Heart left ventricle (tissue), 16 donors: ENCODE data around the gene CBFA2T3. TPM values are rescaled to one million over a fixed set of nuclear protein-coding genes. Genes with fewer than 3 reads are reported as not detected.
A peak's percentile ranks its signal among the peaks of the same experiment; 100 is the strongest.

Source experiments
- ATAC-seq, 4 donors: fragments of 200-7000 bp; cut with Tn5 transposase; one replicate each; pipeline ENCODE4 v1.9.1; 2020 to 2022; ENCODE audit warnings: moderate library complexity in 4 of 4, mild to moderate bottlenecking in 3 of 4, moderate number of reproducible peaks in 1 of 4
- DNase-seq, 5 donors: peaks; one replicate each; pipeline ENCODE4 v3.0.0-alpha.2; 2020
- H3K27ac ChIP-seq, 12 donors: fragments of 200-600 bp; sonication (generic) in 4 of 12; one replicate each; pipeline versions ENCODE4 v1.5.0 to v1.8.0; 2016 to 2022; ENCODE audit warnings: mild to moderate bottlenecking in 2 of 12
- H3K27me3 ChIP-seq, 9 donors: fragments of 200-600 bp; sonication (generic) in 2 of 9; one replicate each; pipeline versions ENCODE4 v1.5.1 to v1.8.0; 2016 to 2022; ENCODE audit warnings: mild to moderate bottlenecking in 3 of 9
- H3K36me3 ChIP-seq, 9 donors: fragments of 200-600 bp; sonication (generic) in 2 of 9; one replicate each; pipeline versions ENCODE4 v1.5.0 to v1.8.0; 2018 to 2022; ENCODE audit warnings: mild to moderate bottlenecking in 2 of 9
- H3K4me1 ChIP-seq, 12 donors: fragments of 200-600 bp; sonication (generic) in 4 of 12; one replicate each; pipeline versions ENCODE4 v1.5.0 to v1.8.0; 2016 to 2022; ENCODE audit warnings: mild to moderate bottlenecking in 3 of 12
- H3K4me3 ChIP-seq, 12 donors: fragments of 200-600 bp; sonication (generic) in 4 of 12; one replicate each; pipeline versions ENCODE4 v1.5.0 to v1.8.0; 2017 to 2022; ENCODE audit warnings: mild to moderate bottlenecking in 9 of 12, moderate library complexity in 4 of 12
- H3K9me3 ChIP-seq, 12 donors: fragments of 200-600 bp; sonication (generic) in 4 of 12; one replicate each; pipeline versions ENCODE4 v1.5.0 to v1.8.0; 2016 to 2022; ENCODE audit warnings: mild to moderate bottlenecking in 1 of 12
- POLR2A ChIP-seq, 2 donors: fragments of 450-650 bp; IDR thresholded peaks; one replicate each; pipeline ENCODE4 v1.6.1; 2017; ENCODE audit warnings: antibody characterized with exemption in 2 of 2, mild to moderate bottlenecking in 2 of 2, moderate library complexity in 2 of 2
- WGBS, 4 donors: extraction: QIAGEN DNeasy Blood & Tissue Kit in 2 of 4; methylation state at CpG; one replicate each; pipeline versions ENCODE4 v1.1.5 to v1.1.7; 2013 to 2018; 5-methylcytosine and 5-hydroxymethylcytosine counted together
- intact Hi-C, 10 donors: fragments of 100-400 bp; cut with DNase I; formaldehyde crosslinking; loops; one replicate each; pipeline versions ENCODE4 v1.11.1 to v1.14.2; 2022
- polyA plus RNA-seq, 2 donors: library from polyadenylated mRNA; stranded (reverse); fragments of 200-250 nt; gene quantifications; one replicate each; pipeline ENCODE4 v1.2.3, GENCODE V29; 2013
- total RNA-seq, 9 donors: library from RNA; depleted of rRNA in 2 of 9; stranded (reverse); fragments of >200 nt in 2 of 9; fragmentation: NEBNext Ultra II Directional in 3 of 9; extraction: Animal tissue kit (Norgen Biotek cat#: 25700) in 3 of 9; gene quantifications; one replicate each; pipeline versions ENCODE4 v1.1.0 to v1.2.4, GENCODE V29; 2016 to 2023
- TF ChIP-seq, protein P1 (sequence below), 12 donors: fragments of 200-600 bp; sonication (generic) in 4 of 12; IDR thresholded peaks; one replicate each; pipeline versions ENCODE4 v1.5.0 to v1.8.0; 2018 to 2022; ENCODE audit warnings: antibody characterized with exemption in 12 of 12, mild to moderate bottlenecking in 5 of 12
- donor health status: ischemic (EF 13 %, LVEDD 7.1; RV severe dilation, severe dysfunction).
- donor health status: healthy with polysubstance abuse.
- donor health status: DM: no; HTN: yes; CAD: no.
- donor health status: DM: no; HTN: no; CAD: no.
- donor health status: ischemic (EF 25% LVEDD 6.9; RV normal size, moderate dysfunction).
- donor health status: ischemic (EF 25% LVEDD 5.7; RV mildly dilated, moderate dysfunction).
- donor health status: healthy.
- donor health status: DM: yes; HTN: yes; CAD: no.
- donor health status: ischemic (EF 35%, LVEDD 5.7; RV mildly dilated, moderate dysfunction).
- donor health status: nonischemic (EF 11% LVEDD 7.7; RV severe dilation, severe dysfunction).
- donor health status: DM: yes; HTN: yes; CAD: no.
- donor health status: PGD.
- donor health status: ischemic (EF 29% LVEDD 5.4; RV normal size, mild dysfunction).
- donor health status: nonischemic (EF 23%, LVEDD 6.1; RV moderate dilation, normal function).

Gene CBFA2T3
- total and polyA plus RNA-seq, 11 donors: 5.0 to 12.0 (median 5.8) TPM

DNA sequence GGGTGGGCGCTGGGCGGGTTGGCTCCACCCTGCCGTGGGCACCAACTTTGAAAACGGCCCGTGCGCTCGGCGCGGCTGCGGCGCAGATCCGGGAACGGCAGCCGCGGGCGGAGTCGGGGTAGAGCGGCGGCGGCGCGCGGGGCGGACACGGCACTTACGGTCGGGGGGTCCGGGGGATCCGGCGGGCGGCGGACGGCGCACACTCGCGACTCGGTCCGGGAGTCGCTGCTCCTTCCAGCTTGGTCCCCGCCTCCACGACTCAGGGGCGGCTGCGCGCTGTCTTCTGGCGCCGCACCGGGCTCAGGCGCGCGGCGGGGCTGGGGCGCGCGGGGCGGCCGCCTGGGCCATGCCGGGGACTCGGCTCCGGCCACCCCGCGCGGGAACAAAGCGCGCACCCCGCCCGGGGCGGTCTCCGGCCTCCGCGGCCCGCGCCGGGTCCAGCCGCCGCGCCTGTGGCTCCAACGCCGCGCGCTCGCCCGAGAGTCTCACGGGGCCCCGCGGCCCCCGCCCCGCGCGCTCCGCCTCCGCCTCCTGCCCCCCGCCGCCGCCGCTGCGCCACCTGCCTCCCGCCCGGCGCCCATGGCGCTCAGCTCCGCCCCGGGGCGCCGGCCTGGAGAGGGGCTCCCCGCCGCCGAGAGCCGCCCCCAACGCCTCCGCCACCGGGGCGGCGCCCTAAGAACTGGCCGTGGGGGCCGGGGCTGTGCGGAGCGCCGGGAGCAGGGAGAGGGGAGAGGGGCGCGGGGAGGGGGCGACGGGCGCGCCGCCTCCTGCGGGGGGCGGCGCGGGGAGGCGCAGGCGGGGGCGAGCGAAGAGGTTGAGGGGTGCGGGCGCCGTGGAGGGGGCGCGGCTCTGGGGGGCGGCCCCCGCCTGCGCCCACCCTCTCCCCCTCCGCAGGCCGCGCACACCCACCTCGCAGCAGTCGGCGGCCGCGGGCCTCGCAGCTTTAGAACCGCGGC is 35.9 kb downstream of the CBFA2T3 start:
- peak in 1 of 4 donors; percentile 22 for ATAC-seq
- no peaks in the 10 kb centered on the region for H3K9me3 ChIP-seq
- H3K27me3 ChIP-seq: peaks cover 0 to 28% (median 7%) of the 10 kb centered on the region in 9 donors
- H3K27ac ChIP-seq: peak overlapping the region; percentile 82 to 96 (median 89)
- intact Hi-C loops: loop anchor here (1.0 to 10.0 kb wide), 14 partner anchors 20 to 346 kb away; partner anchors contain the start of genes ZNF778 (in 10 of the 10), ACSF3 (in 6 of the 10) and APRT (in 3 of the 10)
- peaks cover 0 to 2% (median 0%) of the 10 kb centered on the region in 9 donors for H3K36me3 ChIP-seq
- H3K4me1 ChIP-seq: peaks cover 12 to 49% (median 41%) of the 10 kb centered on the region in 12 donors
- 0 to 1% (median 1%) methylated on average over 12 to 150 of the region's 152 CpGs for WGBS, 4 donors
- no peak for TF ChIP-seq POLR2A (IDR thresholded peaks at IDR 0.05)
- TF ChIP-seq, protein P1, sequence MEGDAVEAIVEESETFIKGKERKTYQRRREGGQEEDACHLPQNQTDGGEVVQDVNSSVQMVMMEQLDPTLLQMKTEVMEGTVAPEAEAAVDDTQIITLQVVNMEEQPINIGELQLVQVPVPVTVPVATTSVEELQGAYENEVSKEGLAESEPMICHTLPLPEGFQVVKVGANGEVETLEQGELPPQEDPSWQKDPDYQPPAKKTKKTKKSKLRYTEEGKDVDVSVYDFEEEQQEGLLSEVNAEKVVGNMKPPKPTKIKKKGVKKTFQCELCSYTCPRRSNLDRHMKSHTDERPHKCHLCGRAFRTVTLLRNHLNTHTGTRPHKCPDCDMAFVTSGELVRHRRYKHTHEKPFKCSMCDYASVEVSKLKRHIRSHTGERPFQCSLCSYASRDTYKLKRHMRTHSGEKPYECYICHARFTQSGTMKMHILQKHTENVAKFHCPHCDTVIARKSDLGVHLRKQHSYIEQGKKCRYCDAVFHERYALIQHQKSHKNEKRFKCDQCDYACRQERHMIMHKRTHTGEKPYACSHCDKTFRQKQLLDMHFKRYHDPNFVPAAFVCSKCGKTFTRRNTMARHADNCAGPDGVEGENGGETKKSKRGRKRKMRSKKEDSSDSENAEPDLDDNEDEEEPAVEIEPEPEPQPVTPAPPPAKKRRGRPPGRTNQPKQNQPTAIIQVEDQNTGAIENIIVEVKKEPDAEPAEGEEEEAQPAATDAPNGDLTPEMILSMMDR (IDR thresholded peaks at IDR 0.05): no peak
- DNase-seq: peak; percentile 40 to 75 (median 63)
- H3K4me3 ChIP-seq: peak overlapping the region; percentile 59 to 86 (median 71)

DNA sequence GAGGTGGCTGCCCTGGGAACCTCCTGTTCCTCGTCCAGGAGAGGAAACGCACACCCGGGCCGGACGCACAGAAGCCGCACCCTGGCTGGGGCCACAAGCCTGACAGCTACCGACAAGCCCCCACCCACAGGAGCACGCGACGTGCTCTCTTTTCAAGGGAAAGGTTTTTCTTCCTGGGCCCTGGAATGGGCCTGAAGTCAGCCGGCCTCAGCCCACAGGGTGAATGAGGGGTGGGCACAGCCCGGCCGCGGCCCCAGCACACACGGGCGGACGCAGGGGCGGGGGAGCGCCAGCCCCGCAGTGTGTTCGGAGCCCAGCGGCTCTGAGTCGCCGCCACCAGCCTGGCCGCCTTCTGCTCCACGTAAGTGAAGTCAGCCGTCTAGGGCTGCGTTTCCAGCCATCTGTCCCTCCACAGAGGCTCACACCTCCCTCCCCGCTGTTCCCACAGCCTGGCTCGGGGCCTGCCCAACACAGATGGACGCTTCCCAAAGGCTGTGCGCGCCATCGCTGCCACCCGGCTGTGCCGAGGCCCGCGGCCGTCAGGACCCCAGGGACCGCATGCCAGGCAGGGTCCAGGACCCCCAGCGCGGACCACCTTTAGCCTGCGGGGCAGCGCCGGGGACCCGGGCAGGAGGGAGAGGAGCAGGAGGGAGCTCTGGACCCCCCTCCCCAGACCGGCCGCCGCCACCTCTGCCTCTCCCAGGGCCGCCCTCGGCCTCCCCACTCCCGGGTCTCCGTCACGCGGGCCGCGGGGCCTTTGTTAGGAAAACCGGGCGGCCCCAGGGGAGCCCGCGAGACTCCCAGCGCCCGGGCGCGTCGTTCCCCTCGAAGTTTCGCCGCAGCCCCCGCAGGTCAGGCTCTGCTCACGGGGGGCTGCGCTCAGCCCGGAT is 36.8 kb downstream of the CBFA2T3 start:
- H3K4me1 ChIP-seq: peaks cover 12 to 59% (median 45%) of the 10 kb centered on the region in 12 donors
- ATAC-seq: peak; percentile 51 to 72 (median 57)
- TF ChIP-seq POLR2A (IDR thresholded peaks at IDR 0.05): no peak
- TF ChIP-seq, protein P1 (IDR thresholded peaks at IDR 0.05): no peak
- H3K9me3 ChIP-seq: no peaks in the 10 kb centered on the region
- H3K4me3 ChIP-seq: peak overlapping the region; percentile 59 to 86 (median 71)
- peak; percentile 66 to 82 (median 76) for DNase-seq
- peaks cover 0 to 2% (median 0%) of the 10 kb centered on the region in 9 donors for H3K36me3 ChIP-seq
- intact Hi-C loops: loop anchor here (1.0 to 10.0 kb wide), 15 partner anchors 17 to 347 kb away; partner anchors contain the start of genes ZNF778 (in 9 of the 10), ACSF3 (in 6 of the 10) and APRT (in 4 of the 10)
- H3K27ac ChIP-seq: peak overlapping the region; percentile 82 to 96 (median 89)
- H3K27me3 ChIP-seq: peaks cover 0 to 28% (median 7%) of the 10 kb centered on the region in 9 donors
- WGBS, 4 donors: 0 to 3% (median 3%) methylated on average over 5 to 73 of the region's 73 CpGs

DNA sequence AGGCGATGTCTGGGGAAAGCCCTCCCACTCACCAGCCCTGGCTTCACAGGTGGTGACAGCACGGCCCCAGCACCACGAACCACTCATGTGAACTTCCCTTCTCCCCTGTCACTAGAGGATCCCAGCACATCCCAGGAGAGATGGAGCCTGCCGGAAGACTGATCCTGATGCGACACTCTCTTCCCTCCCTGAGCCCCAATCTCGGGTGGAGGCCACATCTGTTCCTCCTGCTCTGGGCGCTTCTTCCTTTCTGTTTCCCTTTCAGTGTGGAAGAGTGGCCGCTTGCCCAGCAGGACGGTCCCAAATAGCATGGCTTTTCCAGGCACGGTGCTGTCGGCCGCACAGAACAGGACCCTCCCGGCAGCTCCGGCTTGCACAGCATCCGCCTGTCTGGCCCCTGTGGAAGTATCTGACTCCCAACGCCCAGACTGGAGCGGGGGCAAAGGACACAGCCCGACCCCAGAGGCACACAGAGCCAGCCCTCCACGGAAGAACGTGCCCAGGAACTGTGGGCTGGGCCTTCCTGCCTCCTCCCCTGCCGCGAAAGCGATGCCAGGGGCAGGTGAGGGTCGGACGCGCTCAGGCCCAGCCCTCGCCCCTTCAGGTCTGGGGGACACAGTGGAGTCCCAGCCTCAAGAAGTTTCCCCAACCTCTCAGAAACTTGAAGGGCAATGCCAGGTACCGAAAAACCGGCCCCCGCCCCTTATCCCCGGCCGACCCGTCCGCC is 37.6 kb downstream of the CBFA2T3 start:
- 21 to 32% (median 29%) methylated on average over 19 to 34 of the region's 34 CpGs for WGBS, 4 donors

More for the DNA sequence above, 37.6 kb downstream of the CBFA2T3 start:
- H3K27me3 ChIP-seq: peaks cover 0 to 28% (median 7%) of the 10 kb centered on the region in 9 donors
- no peaks in the 10 kb centered on the region for H3K9me3 ChIP-seq
- ATAC-seq (peak; percentile 19 to 56 (median 31)), DNase-seq (peak; percentile 60 to 73 (median 61))
- peak overlapping the region; percentile 59 to 86 (median 71) for H3K4me3 ChIP-seq
- TF ChIP-seq POLR2A (IDR thresholded peaks at IDR 0.05): no peak
- TF ChIP-seq, protein P1 (IDR thresholded peaks at IDR 0.05): no peak
- peaks cover 0 to 2% (median 0%) of the 10 kb centered on the region in 9 donors for H3K36me3 ChIP-seq
- intact Hi-C loops: loop anchor here in 5 of 10 donors (2.0 to 5.0 kb wide), 5 partner anchors 17 to 127 kb away; partner anchors contain the start of gene APRT (in 1 of the 5)
- peak overlapping the region; percentile 82 to 96 (median 89) for H3K27ac ChIP-seq
- H3K4me1 ChIP-seq: peaks cover 12 to 61% (median 48%) of the 10 kb centered on the region in 12 donors
